ENCODE data around the gene SERP1. TPM values are rescaled to one million over a fixed set of nuclear protein-coding genes. Genes with fewer than 3 reads are reported as not detected.

Gene SERP1
- total and polyA plus RNA-seq, 2 experiments from 2014 or later = 176 to 194 TPM

- no peaks in the 10 kb centered on the region for H4K20me1 ChIP-seq (ENCODE audit: insufficient read depth)
- no peaks in the 10 kb centered on the region for H3K4me1 ChIP-seq (ENCODE audit: insufficient read depth)
- no peaks in the 10 kb centered on the region for H3K27me3 ChIP-seq (replicated peaks; ENCODE audit: insufficient read depth)
- 65 to 67% methylated on average over 10 of the region's 10 CpGs for WGBS, 2 experiments (ENCODE audit: low coverage in 1 of 2, low lambda C conversion rate in 2 of 2, missing lambda C conversion rate in 2 of 2)
- TF ChIP-seq EZH2phosphoT487 (IDR thresholded peaks at IDR 0.05; ENCODE audit: insufficient read depth, low read depth) (no peak), EZH2 (IDR thresholded peaks at IDR 0.05; ENCODE audit: insufficient read depth, poor library complexity, severe bottlenecking) (no peak)
- in situ Hi-C loops (cut with MboI) = no loop called here
- no peaks in the 10 kb centered on the region for H3K79me2 ChIP-seq (ENCODE audit: insufficient read depth)
- no peak overlapping the region for H3K27ac ChIP-seq
- H3K4me2 ChIP-seq (ENCODE audit: unreplicated experiment) = no peak overlapping the region
- H3K9me3 ChIP-seq (ENCODE audit: low read depth) = no peaks in the 10 kb centered on the region
- no peak overlapping the region for H3K4me3 ChIP-seq
- H3K36me3 ChIP-seq (ENCODE audit: low read depth) = no peaks in the 10 kb centered on the region
- no peak overlapping the region for H2AFZ ChIP-seq
- no peak for DNase-seq
- no peaks in the 10 kb centered on the region for H3K9me2 ChIP-seq (ENCODE audit: insufficient read depth)
- H3F3A ChIP-seq (ENCODE audit: insufficient read depth) = no peaks in the 10 kb centered on the region
- H3K9ac ChIP-seq = no peak overlapping the region
Observed at GRCh38 chr3:150527464-150528255, 18.6 kb downstream of the SERP1 start.

- no peak overlapping the region for H3K4me3 ChIP-seq
- H3K9ac ChIP-seq = no peak overlapping the region
- WGBS, 2 experiments (ENCODE audit: low coverage in 1 of 2, low lambda C conversion rate in 2 of 2, missing lambda C conversion rate in 2 of 2) = 72 to 84% methylated on average over 2 of the region's 2 CpGs
- H2AFZ ChIP-seq = no peak overlapping the region
- 0 out of 2 replicates have a peak, but pooled peaks cover 5% of the 10 kb centered on the region for H3F3A ChIP-seq (ENCODE audit: insufficient read depth)
- no peaks in the 10 kb centered on the region for H3K36me3 ChIP-seq (ENCODE audit: low read depth)
- in situ Hi-C loops (cut with MboI) = no loop called here
- H3K9me2 ChIP-seq (ENCODE audit: insufficient read depth) = no peaks in the 10 kb centered on the region
- H4K20me1 ChIP-seq (ENCODE audit: insufficient read depth) = no peaks in the 10 kb centered on the region
- no peaks in the 10 kb centered on the region for H3K9me3 ChIP-seq (ENCODE audit: low read depth)
- H3K4me1 ChIP-seq (ENCODE audit: insufficient read depth) = no peaks in the 10 kb centered on the region
- no peak for TF ChIP-seq EZH2phosphoT487 (IDR thresholded peaks at IDR 0.05; ENCODE audit: insufficient read depth, low read depth)
- no peak for TF ChIP-seq EZH2 (IDR thresholded peaks at IDR 0.05; ENCODE audit: insufficient read depth, poor library complexity, severe bottlenecking)
- DNase-seq = no peak
- no peak overlapping the region for H3K27ac ChIP-seq
- H3K4me2 ChIP-seq (ENCODE audit: unreplicated experiment) = no peak overlapping the region
- no peaks in the 10 kb centered on the region for H3K79me2 ChIP-seq (ENCODE audit: insufficient read depth)
- H3K27me3 ChIP-seq (replicated peaks; ENCODE audit: insufficient read depth) = no peaks in the 10 kb centered on the region
Observed at GRCh38 chr3:150523538-150523937, 22.8 kb downstream of the SERP1 start.

DNA sequence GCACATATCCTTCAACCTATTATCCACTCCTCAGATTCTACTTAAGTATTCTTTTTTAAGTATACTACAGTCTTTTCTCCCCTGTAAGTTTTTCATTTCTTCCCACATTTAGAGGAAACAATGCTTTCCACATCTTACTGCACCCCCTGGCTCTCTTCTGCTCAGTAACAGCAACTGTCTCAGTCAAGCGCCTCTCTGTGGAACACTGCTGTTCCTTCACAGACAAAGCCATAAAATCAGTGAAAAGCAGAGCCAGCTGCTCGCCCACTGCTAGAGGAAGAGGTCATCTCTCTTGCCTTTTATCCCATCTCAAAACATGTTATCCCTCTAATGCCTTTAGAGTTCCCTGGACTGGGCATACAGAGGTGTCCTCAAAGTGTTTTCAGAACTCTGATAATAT, 24.8 kb downstream of the SERP1 start:
- Histone ChIP-seq H3K4me2 (ENCODE audit: unreplicated experiment) (no peak overlapping the region), H3K27ac (no peak overlapping the region), H4K20me1 (ENCODE audit: insufficient read depth) (no peaks in the 10 kb centered on the region), H3K79me2 (ENCODE audit: insufficient read depth) (no peaks in the 10 kb centered on the region), H3K9me2 (ENCODE audit: insufficient read depth) (no peaks in the 10 kb centered on the region), H3K4me1 (ENCODE audit: insufficient read depth) (no peaks in the 10 kb centered on the region), H3K9ac (no peak overlapping the region), H3K9me3 (ENCODE audit: low read depth) (no peaks in the 10 kb centered on the region), H3F3A (ENCODE audit: insufficient read depth) (0 out of 2 replicates have a peak, but pooled peaks cover 5% of the 10 kb centered on the region), H3K36me3 (ENCODE audit: low read depth) (no peaks in the 10 kb centered on the region), H3K4me3 (no peak overlapping the region), H3K27me3 (replicated peaks; ENCODE audit: insufficient read depth) (no peaks in the 10 kb centered on the region), H2AFZ (peak overlapping the region; percentile 89)
- DNase-seq = peak; percentile 50
- in situ Hi-C loops (cut with MboI) = no loop called here
- no peak for TF ChIP-seq EZH2 (IDR thresholded peaks at IDR 0.05; ENCODE audit: insufficient read depth, poor library complexity, severe bottlenecking)
- TF ChIP-seq EZH2phosphoT487 (IDR thresholded peaks at IDR 0.05; ENCODE audit: insufficient read depth, low read depth) = no peak
- WGBS, 2 experiments (ENCODE audit: low coverage in 1 of 2, low lambda C conversion rate in 2 of 2, missing lambda C conversion rate in 2 of 2) = 38 to 41% methylated on average over 2 of the region's 2 CpGs

GRCh38 chr3:150520408-150520807, 25.9 kb downstream of the SERP1 start:
- no peaks in the 10 kb centered on the region for H3K27me3 ChIP-seq (replicated peaks; ENCODE audit: insufficient read depth)
- WGBS, 2 experiments (ENCODE audit: low coverage in 1 of 2, low lambda C conversion rate in 2 of 2, missing lambda C conversion rate in 2 of 2) = 53 to 54% methylated on average over 23 to 24 of the region's 24 CpGs
- peak overlapping the region; percentile 76 for H3K4me2 ChIP-seq (ENCODE audit: unreplicated experiment)
- peak overlapping the region; percentile 70 for H3K4me3 ChIP-seq
- H4K20me1 ChIP-seq (ENCODE audit: insufficient read depth) = no peaks in the 10 kb centered on the region
- H3K9me2 ChIP-seq (ENCODE audit: insufficient read depth) = no peaks in the 10 kb centered on the region
- no peaks in the 10 kb centered on the region for H3K9me3 ChIP-seq (ENCODE audit: low read depth)
- no peak for TF ChIP-seq EZH2phosphoT487 (IDR thresholded peaks at IDR 0.05; ENCODE audit: insufficient read depth, low read depth)
- TF ChIP-seq EZH2 (IDR thresholded peaks at IDR 0.05; ENCODE audit: insufficient read depth, poor library complexity, severe bottlenecking) = no peak
- no peak overlapping the region for H3K27ac ChIP-seq
- H3K79me2 ChIP-seq (ENCODE audit: insufficient read depth) = no peaks in the 10 kb centered on the region
- peak; percentile 32 for DNase-seq
- 0 out of 2 replicates have a peak, but pooled peaks cover 5% of the 10 kb centered on the region for H3F3A ChIP-seq (ENCODE audit: insufficient read depth)
- H3K4me1 ChIP-seq (ENCODE audit: insufficient read depth) = no peaks in the 10 kb centered on the region
- H3K36me3 ChIP-seq (ENCODE audit: low read depth) = no peaks in the 10 kb centered on the region
- peak overlapping the region; percentile 58 for H3K9ac ChIP-seq
- peak overlapping the region; percentile 89 for H2AFZ ChIP-seq
- in situ Hi-C loops (cut with MboI) = no loop called here

Measured in GM23248 (cell line).